Measurements from ENCODE around the gene DCTPP1. TPM values are rescaled to one million over a fixed set of nuclear protein-coding genes. Genes with fewer than 3 reads are reported as not detected.

Gene DCTPP1
- total and polyA plus RNA-seq, 9 of the 15 experiments (the other 6 are each of a cell fraction or from before 2014, with no cell fraction given): 45.0 to 132 (median 80.6) TPM

DNA sequence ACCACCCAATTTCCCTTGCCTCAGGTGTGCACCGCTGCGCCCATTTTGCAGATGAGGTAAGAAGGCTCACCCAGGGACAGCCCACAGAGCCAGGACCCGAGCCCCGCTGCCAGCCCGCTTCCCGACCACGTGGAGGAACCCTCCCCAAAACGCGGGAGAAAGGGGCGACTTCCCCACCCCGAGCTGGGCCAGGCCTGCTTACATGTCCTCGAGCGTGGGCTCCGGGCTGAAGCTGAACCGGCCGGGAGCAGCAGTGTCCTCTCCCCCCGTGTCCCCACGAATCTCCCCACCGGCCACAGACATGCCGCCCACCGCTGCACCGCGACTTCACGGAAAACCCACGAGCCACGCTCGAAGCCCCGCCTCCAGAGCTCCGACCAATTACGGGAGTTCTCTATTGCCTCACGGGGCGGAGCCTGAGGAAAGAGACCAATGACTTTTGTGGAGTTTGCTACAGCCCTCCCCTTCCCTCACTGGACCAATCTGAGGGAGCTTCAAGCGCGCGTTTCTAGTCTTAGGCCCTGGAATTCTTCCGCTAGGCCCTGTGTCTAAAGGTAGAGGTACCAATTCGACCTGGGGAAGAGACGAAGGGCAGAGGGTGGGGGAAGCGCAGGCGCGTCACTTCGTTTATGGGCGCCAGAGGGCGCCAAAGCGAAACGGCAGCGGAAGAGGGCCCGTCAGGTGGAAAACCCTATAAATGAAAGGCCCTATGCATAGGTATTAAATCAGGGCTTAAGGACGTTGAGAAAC, at the start of gene DCTPP1 (continued):
- TF ChIP-seq, protein P1, sequence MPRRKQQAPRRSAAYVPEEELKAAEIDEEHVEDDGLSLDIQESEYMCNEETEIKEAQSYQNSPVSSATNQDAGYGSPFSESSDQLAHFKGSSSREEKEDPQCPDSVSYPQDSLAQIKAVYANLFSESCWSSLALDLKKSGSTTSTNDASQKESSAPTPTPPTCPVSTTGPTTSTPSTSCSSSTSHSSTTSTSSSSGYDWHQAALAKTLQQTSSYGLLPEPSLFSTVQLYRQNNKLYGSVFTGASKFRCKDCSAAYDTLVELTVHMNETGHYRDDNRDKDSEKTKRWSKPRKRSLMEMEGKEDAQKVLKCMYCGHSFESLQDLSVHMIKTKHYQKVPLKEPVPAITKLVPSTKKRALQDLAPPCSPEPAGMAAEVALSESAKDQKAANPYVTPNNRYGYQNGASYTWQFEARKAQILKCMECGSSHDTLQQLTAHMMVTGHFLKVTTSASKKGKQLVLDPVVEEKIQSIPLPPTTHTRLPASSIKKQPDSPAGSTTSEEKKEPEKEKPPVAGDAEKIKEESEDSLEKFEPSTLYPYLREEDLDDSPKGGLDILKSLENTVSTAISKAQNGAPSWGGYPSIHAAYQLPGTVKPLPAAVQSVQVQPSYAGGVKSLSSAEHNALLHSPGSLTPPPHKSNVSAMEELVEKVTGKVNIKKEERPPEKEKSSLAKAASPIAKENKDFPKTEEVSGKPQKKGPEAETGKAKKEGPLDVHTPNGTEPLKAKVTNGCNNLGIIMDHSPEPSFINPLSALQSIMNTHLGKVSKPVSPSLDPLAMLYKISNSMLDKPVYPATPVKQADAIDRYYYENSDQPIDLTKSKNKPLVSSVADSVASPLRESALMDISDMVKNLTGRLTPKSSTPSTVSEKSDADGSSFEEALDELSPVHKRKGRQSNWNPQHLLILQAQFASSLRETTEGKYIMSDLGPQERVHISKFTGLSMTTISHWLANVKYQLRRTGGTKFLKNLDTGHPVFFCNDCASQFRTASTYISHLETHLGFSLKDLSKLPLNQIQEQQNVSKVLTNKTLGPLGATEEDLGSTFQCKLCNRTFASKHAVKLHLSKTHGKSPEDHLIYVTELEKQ (CRISPR knock-in tag; IDR thresholded peaks at IDR 0.05): no peak
- TF ChIP-seq MED1 (CRISPR knock-in tag; IDR thresholded peaks at IDR 0.05; ENCODE audit: borderline replicate concordance): no peak
- no peak for TF ChIP-seq CC2D1A (IDR thresholded peaks at IDR 0.05)
- TF ChIP-seq ZKSCAN3 (CRISPR knock-in tag; IDR thresholded peaks at IDR 0.05): no peak
- TF ChIP-seq CCNT2 (IDR thresholded peaks at IDR 0.05; ENCODE audit: borderline replicate concordance, extremely low read depth, insufficient read length, low read depth, low read length): peak; percentile 1
- TF ChIP-seq SLC30A9 (CRISPR knock-in tag; IDR thresholded peaks at IDR 0.05): no peak
- TF ChIP-seq, protein P2, sequence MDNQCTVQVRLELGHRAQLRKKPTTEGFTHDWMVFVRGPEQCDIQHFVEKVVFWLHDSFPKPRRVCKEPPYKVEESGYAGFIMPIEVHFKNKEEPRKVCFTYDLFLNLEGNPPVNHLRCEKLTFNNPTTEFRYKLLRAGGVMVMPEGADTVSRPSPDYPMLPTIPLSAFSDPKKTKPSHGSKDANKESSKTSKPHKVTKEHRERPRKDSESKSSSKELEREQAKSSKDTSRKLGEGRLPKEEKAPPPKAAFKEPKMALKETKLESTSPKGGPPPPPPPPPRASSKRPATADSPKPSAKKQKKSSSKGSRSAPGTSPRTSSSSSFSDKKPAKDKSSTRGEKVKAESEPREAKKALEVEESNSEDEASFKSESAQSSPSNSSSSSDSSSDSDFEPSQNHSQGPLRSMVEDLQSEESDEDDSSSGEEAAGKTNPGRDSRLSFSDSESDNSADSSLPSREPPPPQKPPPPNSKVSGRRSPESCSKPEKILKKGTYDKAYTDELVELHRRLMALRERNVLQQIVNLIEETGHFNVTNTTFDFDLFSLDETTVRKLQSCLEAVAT (IDR thresholded peaks at IDR 0.05): no peak
- TF ChIP-seq CHD1 (IDR thresholded peaks at IDR 0.05; ENCODE audit: low read length): peak; percentile 75
- no peak for TF ChIP-seq MTA2 (IDR thresholded peaks at IDR 0.05; ENCODE audit: low read depth)
- TF ChIP-seq YBX1 (IDR thresholded peaks at IDR 0.05): no peak
- TF ChIP-seq, protein P3, sequence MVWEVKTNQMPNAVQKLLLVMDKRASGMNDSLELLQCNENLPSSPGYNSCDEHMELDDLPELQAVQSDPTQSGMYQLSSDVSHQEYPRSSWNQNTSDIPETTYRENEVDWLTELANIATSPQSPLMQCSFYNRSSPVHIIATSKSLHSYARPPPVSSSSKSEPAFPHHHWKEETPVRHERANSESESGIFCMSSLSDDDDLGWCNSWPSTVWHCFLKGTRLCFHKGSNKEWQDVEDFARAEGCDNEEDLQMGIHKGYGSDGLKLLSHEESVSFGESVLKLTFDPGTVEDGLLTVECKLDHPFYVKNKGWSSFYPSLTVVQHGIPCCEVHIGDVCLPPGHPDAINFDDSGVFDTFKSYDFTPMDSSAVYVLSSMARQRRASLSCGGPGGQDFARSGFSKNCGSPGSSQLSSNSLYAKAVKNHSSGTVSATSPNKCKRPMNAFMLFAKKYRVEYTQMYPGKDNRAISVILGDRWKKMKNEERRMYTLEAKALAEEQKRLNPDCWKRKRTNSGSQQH (CRISPR knock-in tag; IDR thresholded peaks at IDR 0.05): no peak
- TF ChIP-seq PURB (CRISPR knock-in tag; IDR thresholded peaks at IDR 0.05; ENCODE audit: low read depth): no peak
- no peak for TF ChIP-seq ZNF586 (CRISPR knock-in tag; conservative IDR thresholded peaks at IDR 0.05)
- no peak for TF ChIP-seq RBM17 (IDR thresholded peaks at IDR 0.05; ENCODE audit: borderline replicate concordance, low read depth, low read length)
- TF ChIP-seq ZNF212 (CRISPR knock-in tag; IDR thresholded peaks at IDR 0.05): no peak
- TF ChIP-seq, protein P4, sequence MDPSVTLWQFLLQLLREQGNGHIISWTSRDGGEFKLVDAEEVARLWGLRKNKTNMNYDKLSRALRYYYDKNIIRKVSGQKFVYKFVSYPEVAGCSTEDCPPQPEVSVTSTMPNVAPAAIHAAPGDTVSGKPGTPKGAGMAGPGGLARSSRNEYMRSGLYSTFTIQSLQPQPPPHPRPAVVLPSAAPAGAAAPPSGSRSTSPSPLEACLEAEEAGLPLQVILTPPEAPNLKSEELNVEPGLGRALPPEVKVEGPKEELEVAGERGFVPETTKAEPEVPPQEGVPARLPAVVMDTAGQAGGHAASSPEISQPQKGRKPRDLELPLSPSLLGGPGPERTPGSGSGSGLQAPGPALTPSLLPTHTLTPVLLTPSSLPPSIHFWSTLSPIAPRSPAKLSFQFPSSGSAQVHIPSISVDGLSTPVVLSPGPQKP (CRISPR knock-in tag; IDR thresholded peaks at IDR 0.05): no peak
- TF ChIP-seq E2F1 (CRISPR knock-in tag; IDR thresholded peaks at IDR 0.05): peak; percentile 85
- no peak for TF ChIP-seq ZNF561 (CRISPR knock-in tag; conservative IDR thresholded peaks at IDR 0.05)
- no peak for TF ChIP-seq RBM22 (IDR thresholded peaks at IDR 0.05; ENCODE audit: low read depth, low read length, poor library complexity, severe bottlenecking)

All from K562 (cell line).